Sigmoid colon (tissue), 7 donors: ENCODE data around the gene NOC4L. TPM values are rescaled to one million over a fixed set of nuclear protein-coding genes. Genes with fewer than 3 reads are reported as not detected.

Source experiments
- DNase-seq: peaks from one replicate; pipeline ENCODE4 v3.0.0-alpha.2; 2019
- H3K27ac ChIP-seq, 4 donors: fragments of 200-600 bp; sonication (generic); one replicate each; pipeline ENCODE4 v1.5.1; 2016 to 2019; ENCODE audit warnings: mild to moderate bottlenecking in 1 of 4
- H3K27me3 ChIP-seq, 3 donors: fragments of 200-600 bp; sonication (generic); one replicate each; pipeline ENCODE4 v1.5.1; 2019; ENCODE audit warnings: mild to moderate bottlenecking in 1 of 3
- H3K36me3 ChIP-seq, 4 donors: fragments of 200-600 bp; sonication (generic); one replicate each; pipeline ENCODE4 v1.5.1; 2016 to 2019
- H3K4me1 ChIP-seq, 4 donors: fragments of 200-600 bp; sonication (generic); one replicate each; pipeline ENCODE4 v1.5.1; 2017 to 2019
- H3K4me3 ChIP-seq, 4 donors: fragments of 200-600 bp; sonication (generic); one replicate each; pipeline ENCODE4 v1.5.1; 2017 to 2019; ENCODE audit warnings: mild to moderate bottlenecking in 2 of 4, moderate library complexity in 1 of 4
- H3K9me3 ChIP-seq, 4 donors: fragments of 200-600 bp in 3 of 4; sonication (generic) in 3 of 4; one replicate each; pipeline versions ENCODE4 v1.5.1 to v1.6.1; 2013 to 2019
- CTCF ChIP-seq, 4 experiments: fragments of 450-650 bp in 3 of 4; fragments of 200-600 bp in 1 of 4; IDR thresholded peaks; one replicate each; pipeline ENCODE4 v1.5.1; 2016 to 2019; ENCODE audit warnings: antibody characterized with exemption in 4 of 4, mild to moderate bottlenecking in 3 of 4, moderate library complexity in 2 of 4
- EP300 ChIP-seq, 4 donors: sonication (generic); formaldehyde crosslinking; IDR thresholded peaks; one replicate each; pipeline ENCODE4 v1.6.1; 2017; ENCODE audit warnings: antibody characterized with exemption in 4 of 4
- POLR2A ChIP-seq, 2 donors: fragments of 450-650 bp; IDR thresholded peaks; one replicate each; pipeline ENCODE4 v1.6.1; 2016; ENCODE audit warnings: antibody characterized with exemption in 2 of 2, mild to moderate bottlenecking in 2 of 2, moderate library complexity in 2 of 2
- POLR2AphosphoS5 ChIP-seq, 4 donors: sonication (generic); formaldehyde crosslinking; IDR thresholded peaks; one replicate each; pipeline ENCODE4 v1.6.1; 2017; ENCODE audit warnings: antibody characterized with exemption in 4 of 4
- WGBS, 2 donors: extraction: QIAGEN DNeasy Blood & Tissue Kit; methylation state at CpG; one replicate each; pipeline ENCODE4 v1.1.7; 2013; 5-methylcytosine and 5-hydroxymethylcytosine counted together
- intact Hi-C: fragments of 100-400 bp; cut with DNase I; formaldehyde crosslinking; loops from one replicate; pipeline ENCODE4 v1.15.1; 2023
- polyA plus RNA-seq, 3 donors: library from polyadenylated mRNA; stranded (reverse); fragments of 200-250 nt; gene quantifications; one replicate each; pipeline ENCODE4 v1.2.3, GENCODE V29; 2013
- total RNA-seq, 4 donors: library from RNA; depleted of rRNA; stranded (reverse); fragments of >200 nt; gene quantifications; one replicate each; pipeline ENCODE4 v1.1.0, GENCODE V29; 2016
- donor health status: healthy with polysubstance abuse.
- donor health status: Bipolar disorder and iron deficiency.
- donor health status: healthy.

Gene NOC4L
- total and polyA plus RNA-seq, 7 donors = 5.4 to 34.9 (median 9.4) TPM

DNA sequence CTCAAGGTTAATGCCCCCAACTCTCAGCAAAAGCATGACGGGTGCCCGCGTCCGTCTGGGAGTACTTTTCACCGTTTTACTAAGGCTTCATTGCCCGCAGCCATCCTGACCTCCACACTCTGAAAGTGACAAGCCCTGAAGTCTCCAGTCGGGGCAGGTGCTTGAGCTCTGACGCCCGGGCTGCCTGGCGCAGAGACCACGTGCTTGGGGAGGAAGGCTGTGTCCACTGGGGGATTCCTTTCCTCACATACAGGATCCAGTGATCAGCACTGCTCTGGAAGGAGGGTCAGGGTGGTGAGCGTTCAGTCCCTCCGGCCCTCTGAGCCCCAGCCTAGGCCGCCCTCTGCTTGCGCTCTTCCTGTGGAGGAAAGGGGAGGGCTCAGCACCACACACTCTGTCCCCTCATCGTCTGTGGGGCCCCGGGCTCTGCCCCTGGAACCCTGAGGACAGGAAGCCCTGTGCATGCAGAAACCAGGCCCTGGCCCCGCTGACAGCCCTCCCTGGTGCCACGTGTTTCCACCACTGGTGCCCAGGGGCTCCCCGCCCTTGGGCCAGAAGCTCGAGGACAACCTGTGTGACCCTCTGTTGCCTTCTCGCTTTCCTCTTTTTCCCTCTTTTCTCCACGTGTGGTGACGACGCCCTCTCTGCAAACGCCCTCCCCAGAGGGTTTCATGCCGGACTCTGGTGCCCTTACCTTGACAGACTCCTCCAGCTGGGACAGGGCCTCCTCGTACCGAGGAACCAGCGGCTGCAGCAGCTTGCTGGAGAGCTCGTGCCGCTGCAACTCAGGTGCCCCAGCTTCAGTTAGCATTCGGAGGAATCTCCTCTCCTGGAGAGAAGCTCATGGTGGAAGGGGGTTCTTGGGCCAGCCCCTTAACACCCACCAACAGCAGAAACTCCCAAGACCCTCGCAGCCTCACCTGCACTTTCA is 5.1 kb upstream of the NOC4L start:
- no peak overlapping the region for H3K27ac ChIP-seq
- no peaks in the 10 kb centered on the region for H3K9me3 ChIP-seq
- intact Hi-C loops = no loop called here
- WGBS, 2 donors = 94% methylated on average over 34 of the region's 34 CpGs
- peaks cover 30 to 46% (median 35%) of the 10 kb centered on the region in 4 donors for H3K36me3 ChIP-seq
- no peak overlapping the region for H3K4me3 ChIP-seq
- no peaks in the 10 kb centered on the region for H3K27me3 ChIP-seq
- TF ChIP-seq POLR2A (IDR thresholded peaks at IDR 0.05) = no peak
- no peak for TF ChIP-seq POLR2AphosphoS5 (IDR thresholded peaks at IDR 0.05)
- TF ChIP-seq CTCF (IDR thresholded peaks at IDR 0.05) = no peak
- peaks cover 0 to 18% (median 15%) of the 10 kb centered on the region in 4 donors for H3K4me1 ChIP-seq
- DNase-seq = no peak

DNA sequence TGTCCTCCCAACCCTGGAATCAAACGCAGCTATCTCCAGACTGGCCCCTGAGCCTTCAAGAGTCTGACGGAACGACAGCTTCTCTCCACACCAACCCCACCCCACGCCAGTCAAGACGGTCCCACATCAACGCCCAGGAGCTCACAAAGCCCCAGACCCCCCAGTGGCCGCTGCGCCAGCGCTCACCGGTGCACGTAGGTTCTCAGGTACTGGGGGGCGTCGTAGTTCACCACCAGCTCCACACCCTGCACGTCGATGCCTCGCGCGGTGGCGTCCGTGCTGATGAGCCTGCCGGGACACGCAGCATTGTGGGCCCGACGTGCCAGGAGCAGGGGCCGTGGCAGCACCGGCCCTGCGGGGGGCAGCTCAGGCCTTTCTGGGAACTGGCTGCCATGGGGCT is 4.3 kb upstream of the NOC4L start:
- Histone ChIP-seq H3K9me3 (no peaks in the 10 kb centered on the region), H3K4me1 (peaks cover 0 to 22% (median 18%) of the 10 kb centered on the region in 4 donors), H3K4me3 (no peak overlapping the region), H3K36me3 (peaks cover 30 to 46% (median 35%) of the 10 kb centered on the region in 4 donors), H3K27me3 (no peaks in the 10 kb centered on the region), H3K27ac (no peak overlapping the region)
- no peak for DNase-seq
- TF ChIP-seq EP300 (IDR thresholded peaks at IDR 0.05) (no peak), CTCF (IDR thresholded peaks at IDR 0.05) (no peak), POLR2AphosphoS5 (IDR thresholded peaks at IDR 0.05) (no peak), POLR2A (IDR thresholded peaks at IDR 0.05) (no peak)
- WGBS, 2 donors = 97% methylated on average over 27 of the region's 27 CpGs
- intact Hi-C loops = loop anchor here (5.0 to 10.0 kb wide), 2 partner anchors 355 to 472 kb away; partner anchors contain the start of genes FBRSL1 and LRCOL1

DNA sequence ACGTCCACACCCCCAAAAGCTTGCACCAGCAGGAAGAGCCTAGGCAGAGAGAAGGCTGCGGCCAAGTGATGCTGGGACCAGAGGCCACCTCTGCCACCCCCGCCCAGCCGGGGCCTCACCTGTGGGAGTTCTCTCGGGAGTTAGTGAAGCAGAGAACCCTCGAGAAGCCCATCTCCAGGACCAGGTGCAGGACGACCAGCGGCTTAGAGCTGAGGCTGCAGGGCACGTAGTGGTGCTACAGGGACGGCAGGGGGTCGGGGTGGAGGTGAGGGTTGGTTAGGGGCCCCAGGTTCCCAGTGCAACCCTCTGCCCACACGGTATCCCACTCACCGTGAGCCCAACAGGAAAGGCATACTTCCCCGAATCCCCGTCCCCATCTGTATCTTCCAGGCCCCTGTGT is 3.8 kb upstream of the NOC4L start:
- H3K9me3 ChIP-seq = no peaks in the 10 kb centered on the region
- DNase-seq = no peak
- no peak overlapping the region for H3K27ac ChIP-seq
- no peak for TF ChIP-seq EP300 (IDR thresholded peaks at IDR 0.05)
- no peak for TF ChIP-seq POLR2A (IDR thresholded peaks at IDR 0.05)
- no peak for TF ChIP-seq CTCF (IDR thresholded peaks at IDR 0.05)
- no peak for TF ChIP-seq POLR2AphosphoS5 (IDR thresholded peaks at IDR 0.05)
- intact Hi-C loops = loop anchor here (5.0 to 10.0 kb wide), 2 partner anchors 354 to 472 kb away; partner anchors contain the start of genes FBRSL1 and LRCOL1
- H3K4me3 ChIP-seq = no peak overlapping the region
- peaks cover 30 to 46% (median 35%) of the 10 kb centered on the region in 4 donors for H3K36me3 ChIP-seq
- peaks cover 0 to 28% (median 24%) of the 10 kb centered on the region in 4 donors for H3K4me1 ChIP-seq
- 89 to 93% methylated on average over 15 of the region's 15 CpGs for WGBS, 2 donors
- no peaks in the 10 kb centered on the region for H3K27me3 ChIP-seq

GRCh38 chr12:132140918-132141841 is 3.1 kb upstream of the NOC4L start:
- no peaks in the 10 kb centered on the region for H3K9me3 ChIP-seq
- peaks cover 30 to 51% (median 35%) of the 10 kb centered on the region in 4 donors for H3K36me3 ChIP-seq
- intact Hi-C loops = loop anchor here (5.0 to 10.0 kb wide), 2 partner anchors 354 to 471 kb away; partner anchors contain the start of genes FBRSL1 and LRCOL1
- H3K4me1 ChIP-seq = peaks cover 0 to 30% (median 25%) of the 10 kb centered on the region in 4 donors
- WGBS, 2 donors = 93 to 95% methylated on average over 38 of the region's 38 CpGs
- no peak overlapping the region for H3K27ac ChIP-seq
- no peaks in the 10 kb centered on the region for H3K27me3 ChIP-seq
- TF ChIP-seq POLR2A (IDR thresholded peaks at IDR 0.05) = no peak
- no peak for TF ChIP-seq EP300 (IDR thresholded peaks at IDR 0.05)
- no peak for TF ChIP-seq CTCF (IDR thresholded peaks at IDR 0.05)
- no peak for TF ChIP-seq POLR2AphosphoS5 (IDR thresholded peaks at IDR 0.05)
- H3K4me3 ChIP-seq = no peak overlapping the region
- DNase-seq = no peak
